ENCODE results near the gene TMEM150A. TPM values are rescaled to one million over a fixed set of nuclear protein-coding genes. Genes with fewer than 3 reads are reported as not detected.
"Not testable (repeated sequence)": the region's sequence is repeated elsewhere in the genome, so short reads cannot be mapped to it uniquely, and the experiment has no call there.

Gene TMEM150A
- total RNA-seq, 5 donors from 2014 or later (not counting 1 experiment from before 2014, with no cell fraction given): 8.4 to 17.1 (median 16.2) TPM

GRCh38 chr2:85594715-85595300 lies 7.7 kb downstream of the TMEM150A start:
- peak overlapping the region; percentile 92 to 95 for H3K4me3 ChIP-seq (ENCODE audit: control insufficient read depth in 1 of 2, extremely low read depth in 1 of 2, low read length in 1 of 2)
- H3K36me3 Mint-ChIP-seq: peaks cover 3% of the 10 kb centered on the region
- WGBS (ENCODE audit: insufficient coverage): 10% methylated on average over 7 of the region's 13 CpGs
- peaks cover 5 to 18% of the 10 kb centered on the region in 2 donors for H3K36me3 ChIP-seq (ENCODE audit: control insufficient read depth in 2 of 2, extremely low read depth in 1 of 2, insufficient read depth in 1 of 2, low read length in 1 of 2)
- ChIA-PET POLR2A (interaction anchor here (0.5 to 2.2 kb wide), 8 partner anchors 9 to 55 kb away, joined by 3 to 15 read pairs (median 4); partner anchors contain the start of genes C2orf68 (in 1 of the 2) and VAMP8 (in 1 of the 2)), CTCF (interaction anchor here in 1 of 2 donors (0.7 to 1.6 kb wide), 3 partner anchors 43 to 240 kb away, joined by 3 to 5 read pairs (median 5); partner anchors contain the start of gene ELMOD3)
- H3K4me3 Mint-ChIP-seq: peak overlapping the region; percentile 99
- DNase-seq (peak in 1 of 35 experiments; percentile 23), ATAC-seq (replicated peaks in 1 of 4) (peak in 3 of 4 experiments; percentile 4 to 6 (median 5))
- H3K27me3 ChIP-seq (replicated peaks in 1 of 2; ENCODE audit: control insufficient read depth in 2 of 2, extremely low read depth in 1 of 2, insufficient read depth in 2 of 2, low read length in 1 of 2): no peaks in the 10 kb centered on the region
- peak overlapping the region; percentile 75 for H3K27ac ChIP-seq (ENCODE audit: low read length)
- H3K27me3 Mint-ChIP-seq: no peaks in the 10 kb centered on the region
- peaks cover 43 to 45% (median 44%) of the 10 kb centered on the region in 3 donors for H3K4me1 Mint-ChIP-seq
- peak overlapping the region; percentile 98 to 99 for H3K27ac Mint-ChIP-seq
- peaks cover 12 to 33% of the 10 kb centered on the region in 2 experiments for H3K4me1 ChIP-seq (ENCODE audit: control insufficient read depth in 1 of 2, extremely low read depth in 1 of 2, insufficient read depth in 2 of 2, low read length in 2 of 2)
- no peaks in the 10 kb centered on the region for H3K9me3 Mint-ChIP-seq
- no peaks in the 10 kb centered on the region for H3K9me3 ChIP-seq

GRCh38 chr2:85593023-85593422 lies 9.5 kb downstream of the TMEM150A start:
- Histone ChIP-seq H3K27me3 (replicated peaks in 1 of 2; ENCODE audit: control insufficient read depth in 2 of 2, extremely low read depth in 1 of 2, insufficient read depth in 2 of 2, low read length in 1 of 2) (no peaks in the 10 kb centered on the region), H3K27ac (ENCODE audit: low read length) (no peak overlapping the region), H3K4me3 (ENCODE audit: control insufficient read depth in 1 of 2, extremely low read depth in 1 of 2, low read length in 1 of 2) (no peak overlapping the region), H3K9me3 (no peaks in the 10 kb centered on the region), H3K36me3 (ENCODE audit: control insufficient read depth in 2 of 2, extremely low read depth in 1 of 2, insufficient read depth in 1 of 2, low read length in 1 of 2) (peaks cover 5 to 10% of the 10 kb centered on the region in 2 donors), H3K4me1 (ENCODE audit: control insufficient read depth in 1 of 2, extremely low read depth in 1 of 2, insufficient read depth in 2 of 2, low read length in 2 of 2) (peaks cover 12 to 32% of the 10 kb centered on the region in 2 experiments)
- ATAC-seq (replicated peaks in 1 of 4) (no peak), DNase-seq (no peak)
- H3K27ac Mint-ChIP-seq: no peak overlapping the region
- no peaks in the 10 kb centered on the region for H3K9me3 Mint-ChIP-seq
- H3K27me3 Mint-ChIP-seq: no peaks in the 10 kb centered on the region
- H3K36me3 Mint-ChIP-seq: peaks cover 3% of the 10 kb centered on the region
- 83% methylated on average over 3 of the region's 3 CpGs for WGBS (ENCODE audit: insufficient coverage)
- H3K4me1 Mint-ChIP-seq: peaks cover 48 to 54% (median 52%) of the 10 kb centered on the region in 3 donors
- CTCF ChIA-PET: no interaction called here
- POLR2A ChIA-PET: interaction anchor here in 1 of 2 donors (0.7 kb wide), 1 partner anchor 38 kb away, joined by 4 read pairs; no protein-coding TSS in a partner anchor
- H3K4me3 Mint-ChIP-seq: peak overlapping the region in 1 of 3 donors; percentile 99

GRCh38 chr2:85592299-85592698 lies 10.2 kb downstream of the TMEM150A start:
- H3K9me3 ChIP-seq; DNase-seq; H3K9me3 Mint-ChIP-seq; POLR2A ChIA-PET; H3K4me3 ChIP-seq (ENCODE audit: control insufficient read depth in 1 of 2, extremely low read depth in 1 of 2, low read length in 1 of 2); H3K36me3 ChIP-seq (ENCODE audit: control insufficient read depth in 2 of 2, extremely low read depth in 1 of 2, insufficient read depth in 1 of 2, low read length in 1 of 2); H3K27me3 ChIP-seq (replicated peaks in 1 of 2; ENCODE audit: control insufficient read depth in 2 of 2, extremely low read depth in 1 of 2, insufficient read depth in 2 of 2, low read length in 1 of 2); H3K36me3 Mint-ChIP-seq; H3K27ac ChIP-seq (ENCODE audit: low read length); ATAC-seq (replicated peaks in 1 of 4); H3K27me3 Mint-ChIP-seq: not testable (repeated sequence)
- H3K4me1 Mint-ChIP-seq: peaks cover 48 to 61% (median 55%) of the 10 kb centered on the region in 3 donors
- peaks cover 15 to 33% of the 10 kb centered on the region in 2 experiments for H3K4me1 ChIP-seq (ENCODE audit: control insufficient read depth in 1 of 2, extremely low read depth in 1 of 2, insufficient read depth in 2 of 2, low read length in 2 of 2)
- H3K4me3 Mint-ChIP-seq: peak overlapping the region in 1 of 3 donors; percentile 27
- 95% methylated on average over 6 of the region's 9 CpGs for WGBS (ENCODE audit: insufficient coverage)
- CTCF ChIA-PET: interaction anchor here in 1 of 2 donors (0.6 kb wide), 2 partner anchors 12 to 41 kb away, joined by 3 to 4 read pairs; no protein-coding TSS in a partner anchor
- H3K27ac Mint-ChIP-seq: peak overlapping the region in 1 of 2 donors; percentile 11

GRCh38 chr2:85591563-85591962 lies 10.9 kb downstream of the TMEM150A start:
- peaks cover 3% of the 10 kb centered on the region for H3K36me3 Mint-ChIP-seq
- H3K27me3 Mint-ChIP-seq: no peaks in the 10 kb centered on the region
- H3K4me3 ChIP-seq (ENCODE audit: control insufficient read depth in 1 of 2, extremely low read depth in 1 of 2, low read length in 1 of 2): no peak overlapping the region
- no peaks in the 10 kb centered on the region for H3K9me3 ChIP-seq
- POLR2A ChIA-PET: interaction anchor here in 1 of 2 donors (0.5 kb wide), 1 partner anchor 26 kb away, joined by 4 read pairs; no protein-coding TSS in a partner anchor
- H3K9me3 Mint-ChIP-seq: no peaks in the 10 kb centered on the region
- DNase-seq (no peak), ATAC-seq (replicated peaks in 1 of 4) (no peak)
- no peaks in the 10 kb centered on the region for H3K27me3 ChIP-seq (replicated peaks in 1 of 2; ENCODE audit: control insufficient read depth in 2 of 2, extremely low read depth in 1 of 2, insufficient read depth in 2 of 2, low read length in 1 of 2)
- H3K27ac Mint-ChIP-seq: peak overlapping the region in 1 of 2 donors; percentile 12
- H3K4me3 Mint-ChIP-seq: no peak overlapping the region
- CTCF ChIA-PET: no interaction called here
- H3K4me1 ChIP-seq (ENCODE audit: control insufficient read depth in 1 of 2, extremely low read depth in 1 of 2, insufficient read depth in 2 of 2, low read length in 2 of 2): peaks cover 15 to 25% of the 10 kb centered on the region in 2 experiments
- no peaks in the 10 kb centered on the region for H3K36me3 ChIP-seq (ENCODE audit: control insufficient read depth in 2 of 2, extremely low read depth in 1 of 2, insufficient read depth in 1 of 2, low read length in 1 of 2)
- 93% methylated on average over 10 of the region's 12 CpGs for WGBS (ENCODE audit: insufficient coverage)
- H3K4me1 Mint-ChIP-seq: peaks cover 43 to 56% (median 52%) of the 10 kb centered on the region in 3 donors
- no peak overlapping the region for H3K27ac ChIP-seq (ENCODE audit: low read length)

- Histone ChIP-seq H3K27ac (ENCODE audit: low read length) (no peak overlapping the region), H3K36me3 (ENCODE audit: control insufficient read depth in 2 of 2, extremely low read depth in 1 of 2, insufficient read depth in 1 of 2, low read length in 1 of 2) (no peaks in the 10 kb centered on the region), H3K9me3 (no peaks in the 10 kb centered on the region), H3K27me3 (replicated peaks in 1 of 2; ENCODE audit: control insufficient read depth in 2 of 2, extremely low read depth in 1 of 2, insufficient read depth in 2 of 2, low read length in 1 of 2) (no peaks in the 10 kb centered on the region), H3K4me1 (ENCODE audit: control insufficient read depth in 1 of 2, extremely low read depth in 1 of 2, insufficient read depth in 2 of 2, low read length in 2 of 2) (peaks cover 9 to 21% of the 10 kb centered on the region in 2 experiments), H3K4me3 (ENCODE audit: control insufficient read depth in 1 of 2, extremely low read depth in 1 of 2, low read length in 1 of 2) (no peak overlapping the region)
- DNase-seq: no peak
- Mint-ChIP-seq H3K27ac (peak overlapping the region in 1 of 2 donors; percentile 22), H3K36me3 (peaks cover 3% of the 10 kb centered on the region), H3K4me3 (no peak overlapping the region), H3K4me1 (peaks cover 42 to 52% (median 50%) of the 10 kb centered on the region in 3 donors), H3K27me3 (no peaks in the 10 kb centered on the region), H3K9me3 (no peaks in the 10 kb centered on the region)
- 84% methylated on average over 2 of the region's 2 CpGs for WGBS (ENCODE audit: insufficient coverage)
- no peak for ATAC-seq (replicated peaks in 1 of 4)
- CTCF ChIA-PET: interaction anchor here in 1 of 2 donors (0.6 kb wide), 1 partner anchor 32 kb away, joined by 3 read pairs; no protein-coding TSS in a partner anchor
- POLR2A ChIA-PET: interaction anchor here in 1 of 2 donors (0.5 kb wide), 1 partner anchor 25 kb away, joined by 4 read pairs; no protein-coding TSS in a partner anchor
Measured at GRCh38 chr2:85590950-85591349, 11.5 kb downstream of the TMEM150A start.

GRCh38 chr2:85589982-85590791 lies 12.3 kb downstream of the TMEM150A start:
- Histone ChIP-seq H3K27ac (ENCODE audit: low read length) (no peak overlapping the region), H3K36me3 (ENCODE audit: control insufficient read depth in 2 of 2, extremely low read depth in 1 of 2, insufficient read depth in 1 of 2, low read length in 1 of 2) (no peaks in the 10 kb centered on the region), H3K4me1 (ENCODE audit: control insufficient read depth in 1 of 2, extremely low read depth in 1 of 2, insufficient read depth in 2 of 2, low read length in 2 of 2) (peaks cover 16 to 27% of the 10 kb centered on the region in 2 experiments), H3K4me3 (ENCODE audit: control insufficient read depth in 1 of 2, extremely low read depth in 1 of 2, low read length in 1 of 2) (no peak overlapping the region), H3K9me3 (no peaks in the 10 kb centered on the region), H3K27me3 (replicated peaks in 1 of 2; ENCODE audit: control insufficient read depth in 2 of 2, extremely low read depth in 1 of 2, insufficient read depth in 2 of 2, low read length in 1 of 2) (no peaks in the 10 kb centered on the region)
- 87% methylated on average over 5 of the region's 7 CpGs for WGBS (ENCODE audit: insufficient coverage)
- CTCF ChIA-PET: interaction anchor here in 1 of 2 donors (0.6 kb wide), 1 partner anchor 32 kb away, joined by 3 read pairs; no protein-coding TSS in a partner anchor
- Mint-ChIP-seq H3K4me3 (no peak overlapping the region), H3K27ac (peak overlapping the region; percentile 38 to 76), H3K9me3 (no peaks in the 10 kb centered on the region), H3K36me3 (no peaks in the 10 kb centered on the region), H3K27me3 (no peaks in the 10 kb centered on the region), H3K4me1 (peaks cover 45 to 52% (median 52%) of the 10 kb centered on the region in 3 donors)
- no peak for DNase-seq
- ATAC-seq (replicated peaks in 1 of 4): no peak
- POLR2A ChIA-PET: no interaction called here

Measured in T-cell (primary cell).